IMR-90 (cell line): ENCODE data around the gene CAMSAP3. TPM values are rescaled to one million over a fixed set of nuclear protein-coding genes. Genes with fewer than 3 reads are reported as not detected.

Experiments used
- ATAC-seq: fragments of 200-7000 bp; cut with Tn5 transposase; 2 replicates; pipeline ENCODE4 v1.9.1; 2020; ENCODE audit warnings: low read depth, mild to moderate bottlenecking, moderate library complexity
- BruUV-seq: library from RNA; stranded (reverse); fragments of 400-500 nt; replicated peaks from 2 replicates; lab custom pipeline; 2021; lab: Mats Ljungman, UMichigan
- CTCF ChIA-PET: fragments of 300-600 bp; formaldehyde crosslinking; extraction: SDS; loops from one replicate; lab custom pipeline; 2021; ENCODE audit warnings: antibody characterized with exemption; lab: Yijun Ruan, JAX
- POLR2A ChIA-PET: fragments of 300-600 bp; sonication (Branson Sonifier 250); formaldehyde crosslinking; loops from one replicate; lab custom pipeline; 2022; ENCODE audit warnings: antibody characterized with exemption; ENCODE audit not compliant: unreplicated experiment; lab: Charles Lee
- DNase-seq: peaks from one replicate; pipeline ENCODE4 v3.0.0; 2013
- H2AFZ ChIP-seq: replicated peaks from 2 replicates; pipeline ENCODE3; 2013; ENCODE audit warnings: low read length, mild to moderate bottlenecking; ENCODE audit not compliant: poor library complexity
- H2AK5ac ChIP-seq: 2 replicates; pipeline ENCODE4 v1.6.1; 2013; ENCODE audit warnings: low read depth, low read length, inconsistent platforms
- H2AK9ac ChIP-seq: replicated peaks from 2 replicates; pipeline ENCODE3; 2013; ENCODE audit warnings: mild to moderate bottlenecking, low read depth, low read length, moderate library complexity; ENCODE audit not compliant: poor library complexity
- H2BK120ac ChIP-seq: 2 replicates; pipeline ENCODE4 v1.6.1; 2013; ENCODE audit warnings: low read depth, low read length, inconsistent platforms
- H2BK15ac ChIP-seq: 3 replicates; pipeline ENCODE4 v1.6.1; 2013; ENCODE audit warnings: low read depth, low read length, inconsistent platforms
- H2BK20ac ChIP-seq: 2 replicates; pipeline ENCODE4 v1.6.1; 2013; ENCODE audit warnings: low read depth, mild to moderate bottlenecking, inconsistent platforms, low read length, moderate library complexity
- H2BK5ac ChIP-seq: 2 replicates; pipeline ENCODE4 v1.6.1; 2013; ENCODE audit warnings: mild to moderate bottlenecking, low read depth, low read length, inconsistent platforms; ENCODE audit not compliant: poor library complexity, severe bottlenecking
- H3K14ac ChIP-seq: replicated peaks from 2 replicates; pipeline ENCODE4 v1.6.1; 2013; ENCODE audit warnings: low read depth, low read length, inconsistent platforms
- H3K18ac ChIP-seq: 2 replicates; pipeline ENCODE4 v1.6.1; 2013; ENCODE audit warnings: low read depth, low read length, control low read depth
- H3K23ac ChIP-seq: 2 replicates; pipeline ENCODE4 v1.6.1; 2013; ENCODE audit warnings: low read depth, low read length, inconsistent platforms
- H3K27ac ChIP-seq: 2 replicates; pipeline ENCODE4 v1.5.1; 2013; ENCODE audit warnings: mild to moderate bottlenecking, control low read depth, low read length; ENCODE audit not compliant: insufficient read depth
- H3K27me3 ChIP-seq: 2 replicates; pipeline ENCODE4 v1.6.1; 2013; ENCODE audit warnings: low read length; ENCODE audit not compliant: control insufficient read depth, insufficient read depth
- H3K36me3 ChIP-seq: 2 replicates; pipeline ENCODE4 v1.6.1; 2013; ENCODE audit warnings: low read length, mixed read lengths; ENCODE audit not compliant: control insufficient read depth, insufficient read depth
- H3K4ac ChIP-seq: 2 replicates; pipeline ENCODE4 v1.6.1; 2013; ENCODE audit warnings: low read depth, low read length, inconsistent platforms
- H3K4me1 ChIP-seq: 2 replicates; pipeline ENCODE4 v1.6.1; 2013; ENCODE audit warnings: low read length, mixed read lengths; ENCODE audit not compliant: control insufficient read depth, insufficient read depth
- H3K4me2 ChIP-seq: 2 replicates; pipeline ENCODE4 v1.6.1; 2013; ENCODE audit warnings: low read depth, mild to moderate bottlenecking, control low read depth, low read length, moderate library complexity
- H3K4me3 ChIP-seq: 2 replicates; pipeline ENCODE4 v1.5.1; 2013; ENCODE audit warnings: low read depth, mild to moderate bottlenecking, control low read depth, low read length, moderate library complexity; ENCODE audit not compliant: insufficient read depth
- H3K56ac ChIP-seq: 2 replicates; pipeline ENCODE4 v1.6.1; 2013; ENCODE audit warnings: low read length, inconsistent platforms; ENCODE audit not compliant: insufficient read depth; ENCODE audit errors: extremely low read depth
- H3K79me1 ChIP-seq, 2 experiments: 2 replicates each; pipeline ENCODE4 v1.6.1; 2013; ENCODE audit warnings: low read length in 2 of 2, inconsistent platforms in 1 of 2, low read depth in 1 of 2
- H3K9ac ChIP-seq: 2 replicates; pipeline ENCODE4 v1.6.1; 2013; ENCODE audit warnings: low read depth, low read length, control low read depth
- H3K9me1 ChIP-seq: 2 replicates; pipeline ENCODE4 v1.6.1; 2013; ENCODE audit warnings: low read length, inconsistent platforms; ENCODE audit not compliant: insufficient read depth
- H3K9me3 ChIP-seq: 2 replicates; pipeline ENCODE4 v1.6.1; 2013; ENCODE audit warnings: low read length; ENCODE audit not compliant: control insufficient read depth, insufficient read depth
- H4K20me1 ChIP-seq: 2 replicates; pipeline ENCODE4 v1.6.1; 2013; ENCODE audit warnings: low read length, inconsistent platforms; ENCODE audit not compliant: insufficient read depth
- H4K5ac ChIP-seq: 2 replicates; pipeline ENCODE4 v1.6.1; 2013; ENCODE audit warnings: mild to moderate bottlenecking, low read depth, low read length, control low read depth
- H4K8ac ChIP-seq, 2 experiments: 2 replicates each; pipeline ENCODE4 v1.6.1; 2013; ENCODE audit warnings: low read depth in 2 of 2, low read length in 2 of 2, control low read depth in 1 of 2, inconsistent platforms in 1 of 2
- H4K91ac ChIP-seq: 2 replicates; pipeline ENCODE4 v1.6.1; 2013; ENCODE audit warnings: low read depth, low read length, inconsistent platforms; ENCODE audit not compliant: insufficient read depth
- BHLHE40 ChIP-seq: fragments of 150-350 bp; IDR thresholded peaks from 2 replicates; pipeline ENCODE4 v1.6.1; 2016; ENCODE audit warnings: mild to moderate bottlenecking, low read depth, low read length
- CEBPB ChIP-seq: IDR thresholded peaks from 2 replicates; pipeline ENCODE4 v1.6.1; 2012; ENCODE audit warnings: low read depth, low read length, improper control_type of control experiment
- CHD1 ChIP-seq: IDR thresholded peaks from 2 replicates; pipeline ENCODE4 v1.6.1; 2012; ENCODE audit warnings: low read depth, low read length, improper control_type of control experiment
- FOS ChIP-seq: fragments of 150-350 bp; IDR thresholded peaks from 2 replicates; pipeline ENCODE4 v1.6.1; 2016; ENCODE audit warnings: low read depth, low read length
- MAFK ChIP-seq: IDR thresholded peaks from 2 replicates; pipeline ENCODE4 v1.6.1; 2012; ENCODE audit warnings: low read depth, low read length, improper control_type of control experiment
- MAZ ChIP-seq: IDR thresholded peaks from 2 replicates; pipeline ENCODE4 v1.6.1; 2012; ENCODE audit warnings: low read depth, mild to moderate bottlenecking, low read length, improper control_type of control experiment, moderate library complexity, borderline replicate concordance
- NFE2L2 ChIP-seq: fragments of 150-350 bp; IDR thresholded peaks from 2 replicates; pipeline ENCODE4 v1.6.1; 2016; ENCODE audit warnings: low read depth, mild to moderate bottlenecking, low read length
- POLR2A ChIP-seq: IDR thresholded peaks from 2 replicates; pipeline ENCODE4 v1.6.1; 2012; ENCODE audit warnings: mild to moderate bottlenecking, low read depth, low read length
- RAD21 ChIP-seq: IDR thresholded peaks from 2 replicates; pipeline ENCODE4 v1.6.1; 2012; ENCODE audit warnings: low read length, improper control_type of control experiment
- RCOR1 ChIP-seq: IDR thresholded peaks from 2 replicates; pipeline ENCODE4 v1.6.1; 2012; ENCODE audit warnings: mild to moderate bottlenecking, low read length, improper control_type of control experiment; ENCODE audit not compliant: insufficient replicate concordance
- RFX5 ChIP-seq: IDR thresholded peaks from 2 replicates; pipeline ENCODE4 v1.8.0; 2012; ENCODE audit warnings: low read depth, mild to moderate bottlenecking, low read length, moderate library complexity
- SMC3 ChIP-seq: fragments of 150-350 bp; IDR thresholded peaks from 2 replicates; pipeline ENCODE4 v1.6.1; 2016; ENCODE audit warnings: low read depth, mild to moderate bottlenecking, antibody characterized with exemption, low read length, moderate library complexity
- WGBS, 2 experiments: methylation state at CpG; one replicate each; pipeline versions ENCODE4 v1.1.5 to v1.1.7; 2013; ENCODE audit warnings: missing lambda C conversion rate in 2 of 2; ENCODE audit not compliant: insufficient read length in 1 of 2; ENCODE audit errors: extremely low coverage in 2 of 2; 5-methylcytosine and 5-hydroxymethylcytosine counted together
- dilution Hi-C: fragments of 300-500 bp; cut with HindIII; formaldehyde crosslinking; loops from one replicate; pipeline ENCODE4 v1.14.3; 2018; ENCODE audit warnings: low sequenced_read_pairs; ENCODE audit not compliant: unreplicated experiment
- in situ Hi-C: fragments of 300-500 bp; cut with MboI; formaldehyde crosslinking; loops from 3 replicates; pipeline ENCODE4 v1.14.3; 2019; ENCODE audit warnings: low sequenced_read_pairs, inconsistent platforms, mixed read lengths
- intact Hi-C: fragments of 100-400 bp; cut with micrococcal nuclease; formaldehyde crosslinking; loops from 2 replicates; pipeline ENCODE4 v1.10.0; 2022
- polyA plus RNA-seq, 3 experiments: library from polyadenylated mRNA; depleted of rRNA; stranded (reverse); fragments of >200 nt; gene quantifications; 2 replicates each; pipeline ENCODE4 v1.2.3, GENCODE V29; 2012; ENCODE audit warnings: low replicate concordance in 1 of 3
- total RNA-seq: library from RNA; depleted of rRNA; stranded (reverse); fragments of >200 nt; gene quantifications from 2 replicates; pipeline ENCODE4 v1.2.3, GENCODE V29; 2012
- TF ChIP-seq, protein P1 (sequence below): fragments of 150-350 bp; IDR thresholded peaks from 2 replicates; pipeline ENCODE4 v1.6.1; 2016; ENCODE audit warnings: low read depth, mild to moderate bottlenecking, low read length, moderate library complexity, borderline replicate concordance
- TF ChIP-seq, protein P2 (sequence below): fragments of 150-350 bp; IDR thresholded peaks from 2 replicates; pipeline ENCODE4 v1.6.1; 2017; ENCODE audit warnings: mild to moderate bottlenecking, antibody characterized with exemption, low read length, low read depth

The CAMSAP3 gene
- total and polyA plus RNA-seq, 2 of the 4 experiments (the other 2 are of a cell fraction), result not detected

GRCh38 chr19:7595466-7596133 is at the start of gene CAMSAP3 (continued):
- TF ChIP-seq SMC3 (no peak), RFX5 (no peak)

DNA sequence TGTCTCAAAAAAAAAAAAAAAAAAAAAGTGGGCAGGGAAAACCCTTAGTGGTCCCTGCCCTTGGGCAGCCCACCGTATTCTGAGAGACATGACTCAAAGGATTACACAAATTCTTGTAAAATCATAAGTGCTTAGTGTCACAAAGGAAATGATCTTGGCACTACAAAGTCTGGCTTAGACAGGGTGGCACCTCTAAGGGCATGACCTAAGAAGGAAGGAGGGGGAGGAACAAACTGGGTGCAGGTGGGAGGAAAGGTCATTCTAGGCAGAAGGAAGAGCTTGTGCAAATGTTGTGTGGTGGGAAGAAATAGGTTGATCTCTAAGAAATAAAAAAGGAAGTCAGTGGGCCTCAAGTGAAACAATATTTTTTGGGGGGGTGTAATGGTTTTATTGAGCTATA is 49.8 kb upstream of the CAMSAP3 start:
- ChIA-PET CTCF (no interaction called here), POLR2A (no interaction called here)
- no peak overlapping the region for H2AFZ ChIP-seq
- no CpG with 5 or more reads among the region's 1 CpG for WGBS, 2 experiments
- no peak overlapping the region for H3K14ac ChIP-seq
- H3K23ac ChIP-seq, result no peak overlapping the region
- intact Hi-C loops (no loop called here), dilution Hi-C loops (no loop called here), in situ Hi-C loops (no loop called here)
- no peaks in the 10 kb centered on the region; the same call in 1 of the 2 replicates for H4K20me1 ChIP-seq
- H3K4me2 ChIP-seq, result no peak overlapping the region
- no peak overlapping the region for H3K18ac ChIP-seq
- no TSS peak for BruUV-seq
- H3K9me3 ChIP-seq, result no peaks in the 10 kb centered on the region
- no peak overlapping the region for H3K56ac ChIP-seq
- no peak overlapping the region for H2BK20ac ChIP-seq
- H2AK9ac ChIP-seq, result no peak overlapping the region
- no peak overlapping the region for H2BK5ac ChIP-seq
- no peak overlapping the region for H2BK120ac ChIP-seq
- H3K79me1 ChIP-seq, result 0 out of 4 replicates have a peak, but pooled peaks cover 0 to 3% of the 10 kb centered on the region in 2 experiments
- H3K4ac ChIP-seq, result no peak overlapping the region
- H3K27me3 ChIP-seq, result no peaks in the 10 kb centered on the region
- H2BK15ac ChIP-seq, result no peak overlapping the region
- no peaks in the 10 kb centered on the region for H3K9me1 ChIP-seq
- no peak overlapping the region for H4K5ac ChIP-seq
- H3K4me1 ChIP-seq, result no peaks in the 10 kb centered on the region
- no peak for DNase-seq
- H3K36me3 ChIP-seq, result peaks cover 37% of the 10 kb centered on the region
- no peak overlapping the region for H3K9ac ChIP-seq
- H3K4me3 ChIP-seq, result no peak overlapping the region
- no peak overlapping the region for H4K8ac ChIP-seq
- no peak for ATAC-seq
- no peak overlapping the region for H3K27ac ChIP-seq
- no peak overlapping the region for H2AK5ac ChIP-seq
- no peak overlapping the region for H4K91ac ChIP-seq
- no peak for TF ChIP-seq POLR2A
- no peak for TF ChIP-seq MAFK
- no peak for TF ChIP-seq BHLHE40
- no peak for TF ChIP-seq RCOR1
- no peak for TF ChIP-seq RAD21
- TF ChIP-seq, protein P1, sequence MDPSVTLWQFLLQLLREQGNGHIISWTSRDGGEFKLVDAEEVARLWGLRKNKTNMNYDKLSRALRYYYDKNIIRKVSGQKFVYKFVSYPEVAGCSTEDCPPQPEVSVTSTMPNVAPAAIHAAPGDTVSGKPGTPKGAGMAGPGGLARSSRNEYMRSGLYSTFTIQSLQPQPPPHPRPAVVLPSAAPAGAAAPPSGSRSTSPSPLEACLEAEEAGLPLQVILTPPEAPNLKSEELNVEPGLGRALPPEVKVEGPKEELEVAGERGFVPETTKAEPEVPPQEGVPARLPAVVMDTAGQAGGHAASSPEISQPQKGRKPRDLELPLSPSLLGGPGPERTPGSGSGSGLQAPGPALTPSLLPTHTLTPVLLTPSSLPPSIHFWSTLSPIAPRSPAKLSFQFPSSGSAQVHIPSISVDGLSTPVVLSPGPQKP, result no peak
- TF ChIP-seq NFE2L2, result no peak
- no peak for TF ChIP-seq CEBPB
- TF ChIP-seq MAZ, result no peak
- TF ChIP-seq SMC3, result no peak
- no peak for TF ChIP-seq RFX5
- no peak for TF ChIP-seq CHD1
- TF ChIP-seq, protein P2, sequence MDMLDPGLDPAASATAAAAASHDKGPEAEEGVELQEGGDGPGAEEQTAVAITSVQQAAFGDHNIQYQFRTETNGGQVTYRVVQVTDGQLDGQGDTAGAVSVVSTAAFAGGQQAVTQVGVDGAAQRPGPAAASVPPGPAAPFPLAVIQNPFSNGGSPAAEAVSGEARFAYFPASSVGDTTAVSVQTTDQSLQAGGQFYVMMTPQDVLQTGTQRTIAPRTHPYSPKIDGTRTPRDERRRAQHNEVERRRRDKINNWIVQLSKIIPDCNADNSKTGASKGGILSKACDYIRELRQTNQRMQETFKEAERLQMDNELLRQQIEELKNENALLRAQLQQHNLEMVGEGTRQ, result no peak
- TF ChIP-seq FOS, result no peak
